Gastroesophageal sphincter (tissue), 4 donors: ENCODE measurements around the gene LENEP. TPM values are rescaled to one million over a fixed set of nuclear protein-coding genes. Genes with fewer than 3 reads are reported as not detected.

Source experiments
- ATAC-seq: fragments of 150-250 bp; one replicate; pipeline ENCODE4 v1.9.1; 2016; ENCODE audit warnings: mild to moderate bottlenecking, moderate library complexity
- H3K27ac ChIP-seq, 4 donors: fragments of 200-600 bp; sonication (generic) in 3 of 4; 1 replicate in 3 of 4; 2 replicates in 1 of 4; pipeline ENCODE4 v1.5.1; 2016 to 2019
- H3K27me3 ChIP-seq: fragments of 200-600 bp; sonication (generic); one replicate; pipeline ENCODE4 v1.5.1; 2019
- H3K36me3 ChIP-seq, 2 donors: fragments of 200-600 bp; sonication (generic); one replicate each; pipeline ENCODE4 v1.5.1; 2019; ENCODE audit warnings: control low read depth in 1 of 2
- H3K4me1 ChIP-seq, 3 donors: fragments of 200-600 bp; sonication (generic); 1 replicate in 2 of 3; 2 replicates in 1 of 3; pipeline ENCODE4 v1.5.1; 2016 to 2019; ENCODE audit warnings: control low read depth in 2 of 3
- H3K4me3 ChIP-seq, 2 donors: fragments of 200-600 bp; sonication (generic); one replicate each; pipeline ENCODE4 v1.5.1; 2019; ENCODE audit warnings: mild to moderate bottlenecking in 1 of 2, moderate library complexity in 1 of 2
- H3K9me3 ChIP-seq, 3 donors: fragments of 200-600 bp; sonication (generic); one replicate each; pipeline ENCODE4 v1.5.1; 2017 to 2019; ENCODE audit warnings: control low read depth in 2 of 3
- EP300 ChIP-seq: sonication (generic); formaldehyde crosslinking; IDR thresholded peaks from one replicate; pipeline ENCODE4 v1.6.1; 2017; ENCODE audit warnings: antibody characterized with exemption, mild to moderate bottlenecking
- POLR2A ChIP-seq, 2 donors: fragments of 450-650 bp; IDR thresholded peaks; one replicate each; pipeline ENCODE4 v1.6.1; 2017; ENCODE audit warnings: antibody characterized with exemption in 2 of 2, mild to moderate bottlenecking in 2 of 2, moderate library complexity in 1 of 2
- POLR2AphosphoS5 ChIP-seq: sonication (generic); formaldehyde crosslinking; IDR thresholded peaks from one replicate; pipeline ENCODE4 v1.6.1; 2017; ENCODE audit warnings: antibody characterized with exemption
- WGBS, 2 donors: methylation state at CpG; one replicate each; pipeline ENCODE4 v1.1.5; 2018; ENCODE audit warnings: low coverage in 1 of 2; 5-methylcytosine and 5-hydroxymethylcytosine counted together
- total RNA-seq, 4 donors: library from RNA; depleted of rRNA; stranded (reverse); fragments of >200 nt; gene quantifications; one replicate each; pipeline ENCODE4 v1.1.0, GENCODE V29; 2016
- TF ChIP-seq, protein P1 (sequence below), 4 experiments: fragments of 200-600 bp in 2 of 4; fragments of 450-650 bp in 2 of 4; sonication (generic) in 1 of 4; IDR thresholded peaks; one replicate each; pipeline ENCODE4 v1.5.1; 2017 to 2019; ENCODE audit warnings: antibody characterized with exemption in 4 of 4, mild to moderate bottlenecking in 2 of 4, moderate library complexity in 2 of 4

The LENEP gene
- total RNA-seq, 4 donors from 2014 or later = not detected

DNA sequence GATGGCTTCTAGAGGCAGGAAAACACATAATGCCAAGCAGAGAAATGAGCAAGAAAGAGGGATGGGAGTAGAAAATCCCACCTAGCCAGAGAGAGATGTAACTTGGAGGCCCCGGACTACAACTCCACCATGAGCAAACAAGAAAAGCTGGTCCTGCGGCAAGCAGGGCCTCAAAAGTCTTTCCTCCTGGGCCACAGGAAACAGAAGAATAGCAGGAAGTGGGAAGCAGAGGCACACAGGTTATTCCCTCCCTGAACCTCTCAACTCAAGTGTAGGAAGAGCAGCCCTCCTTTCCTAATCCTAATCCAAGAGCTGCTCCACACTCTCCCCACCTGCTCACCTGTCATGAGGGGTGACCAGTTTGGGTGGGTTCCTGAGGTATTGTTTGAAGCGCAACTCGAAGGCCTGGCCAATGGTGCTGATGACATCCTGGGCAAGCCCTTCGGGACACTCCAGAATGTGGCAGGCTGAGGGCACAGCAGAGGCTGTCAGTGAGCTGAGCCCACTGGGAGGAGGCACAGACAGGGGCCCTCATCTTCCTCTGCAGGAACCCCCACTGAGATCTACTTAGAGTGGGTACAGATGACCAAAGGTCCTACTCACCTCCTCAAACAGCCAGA, 25.9 kb upstream of the LENEP start:
- Histone ChIP-seq H3K4me3 (no peak overlapping the region), H3K9me3 (no peaks in the 10 kb centered on the region), H3K4me1 (peaks cover 0 to 70% (median 38%) of the 10 kb centered on the region in 3 donors), H3K36me3 (peaks cover 0 to 63% of the 10 kb centered on the region in 2 donors), H3K27ac (peak overlapping the region in 3 of 4 donors; percentile 64 to 99 (median 95)), H3K27me3 (no peaks in the 10 kb centered on the region)
- TF ChIP-seq EP300 (no peak), POLR2AphosphoS5 (no peak), POLR2A (IDR thresholded peaks at IDR 0.05) (no peak)
- TF ChIP-seq, protein P1, sequence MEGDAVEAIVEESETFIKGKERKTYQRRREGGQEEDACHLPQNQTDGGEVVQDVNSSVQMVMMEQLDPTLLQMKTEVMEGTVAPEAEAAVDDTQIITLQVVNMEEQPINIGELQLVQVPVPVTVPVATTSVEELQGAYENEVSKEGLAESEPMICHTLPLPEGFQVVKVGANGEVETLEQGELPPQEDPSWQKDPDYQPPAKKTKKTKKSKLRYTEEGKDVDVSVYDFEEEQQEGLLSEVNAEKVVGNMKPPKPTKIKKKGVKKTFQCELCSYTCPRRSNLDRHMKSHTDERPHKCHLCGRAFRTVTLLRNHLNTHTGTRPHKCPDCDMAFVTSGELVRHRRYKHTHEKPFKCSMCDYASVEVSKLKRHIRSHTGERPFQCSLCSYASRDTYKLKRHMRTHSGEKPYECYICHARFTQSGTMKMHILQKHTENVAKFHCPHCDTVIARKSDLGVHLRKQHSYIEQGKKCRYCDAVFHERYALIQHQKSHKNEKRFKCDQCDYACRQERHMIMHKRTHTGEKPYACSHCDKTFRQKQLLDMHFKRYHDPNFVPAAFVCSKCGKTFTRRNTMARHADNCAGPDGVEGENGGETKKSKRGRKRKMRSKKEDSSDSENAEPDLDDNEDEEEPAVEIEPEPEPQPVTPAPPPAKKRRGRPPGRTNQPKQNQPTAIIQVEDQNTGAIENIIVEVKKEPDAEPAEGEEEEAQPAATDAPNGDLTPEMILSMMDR (IDR thresholded peaks at IDR 0.05) = no peak
- WGBS, 2 donors = 80% methylated on average over 2 of the region's 5 CpGs; no CpG with 5 or more reads in 1 of the 2 donors
- no peak for ATAC-seq

DNA sequence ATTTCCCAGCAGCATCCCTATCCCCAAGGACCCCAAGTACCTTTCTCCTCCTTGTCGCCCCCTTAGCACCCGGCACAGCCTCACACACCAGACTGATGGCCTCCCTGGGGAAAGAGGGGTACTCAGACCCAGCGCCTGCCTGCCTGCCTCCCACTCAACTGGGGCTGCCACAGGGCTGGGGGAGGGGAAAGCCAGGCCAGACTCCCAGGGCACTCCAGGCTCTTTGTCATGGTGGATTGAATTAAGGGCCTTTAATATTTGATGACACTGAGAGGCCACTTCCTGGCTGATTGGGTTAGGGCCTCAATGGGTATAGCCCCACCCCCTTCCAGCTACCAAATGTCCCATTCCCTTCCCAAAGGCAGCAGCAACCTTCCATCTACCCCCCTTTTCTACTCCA, 24.7 kb upstream of the LENEP start:
- no peaks in the 10 kb centered on the region for H3K27me3 ChIP-seq
- peak overlapping the region in 3 of 4 donors; percentile 95 to 99 (median 99) for H3K27ac ChIP-seq
- ATAC-seq = no peak
- H3K4me1 ChIP-seq = peaks cover 2 to 68% (median 34%) of the 10 kb centered on the region in 3 donors
- WGBS, 2 donors = no CpG with 5 or more reads among the region's 3 CpGs
- H3K36me3 ChIP-seq = peaks cover 0 to 52% of the 10 kb centered on the region in 2 donors
- no peak for TF ChIP-seq EP300
- no peak for TF ChIP-seq POLR2AphosphoS5
- TF ChIP-seq POLR2A (IDR thresholded peaks at IDR 0.05) = no peak
- TF ChIP-seq, protein P1 (IDR thresholded peaks at IDR 0.05) = no peak
- no peaks in the 10 kb centered on the region for H3K9me3 ChIP-seq
- peak overlapping the region in 1 of 2 donors; percentile 55 for H3K4me3 ChIP-seq

DNA sequence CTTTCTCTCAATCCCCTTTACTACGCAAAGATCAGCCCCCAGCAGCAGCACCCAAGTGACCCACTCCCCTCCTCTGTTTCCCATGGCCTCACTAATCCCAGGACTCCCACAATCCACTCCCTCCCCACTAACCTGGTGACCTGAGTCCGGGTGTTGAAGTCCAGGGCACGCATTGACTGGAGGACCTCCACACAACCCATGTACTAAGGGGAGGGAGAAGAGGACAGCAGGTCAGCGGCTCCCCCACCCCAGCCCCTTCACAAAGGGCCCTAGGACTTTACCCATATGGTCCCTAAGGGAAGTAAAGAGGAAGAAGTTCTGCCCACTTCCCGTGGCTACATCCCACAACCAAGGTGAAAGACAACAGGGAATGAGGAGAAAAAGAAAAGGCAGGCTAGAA, 24.1 kb upstream of the LENEP start:
- peak overlapping the region in 3 of 4 donors; percentile 95 to 99 (median 99) for H3K27ac ChIP-seq
- peaks cover 0 to 47% of the 10 kb centered on the region in 2 donors for H3K36me3 ChIP-seq
- H3K27me3 ChIP-seq = no peaks in the 10 kb centered on the region
- peak overlapping the region in 1 of 2 donors; percentile 55 for H3K4me3 ChIP-seq
- TF ChIP-seq, protein P1 (IDR thresholded peaks at IDR 0.05) = no peak
- TF ChIP-seq EP300 (no peak), POLR2A (IDR thresholded peaks at IDR 0.05) (no peak), POLR2AphosphoS5 (no peak)
- 75 to 80% methylated on average over 1 of the region's 5 CpGs for WGBS, 2 donors
- no peaks in the 10 kb centered on the region for H3K9me3 ChIP-seq
- peaks cover 2 to 65% (median 34%) of the 10 kb centered on the region in 3 donors for H3K4me1 ChIP-seq
- no peak for ATAC-seq

DNA sequence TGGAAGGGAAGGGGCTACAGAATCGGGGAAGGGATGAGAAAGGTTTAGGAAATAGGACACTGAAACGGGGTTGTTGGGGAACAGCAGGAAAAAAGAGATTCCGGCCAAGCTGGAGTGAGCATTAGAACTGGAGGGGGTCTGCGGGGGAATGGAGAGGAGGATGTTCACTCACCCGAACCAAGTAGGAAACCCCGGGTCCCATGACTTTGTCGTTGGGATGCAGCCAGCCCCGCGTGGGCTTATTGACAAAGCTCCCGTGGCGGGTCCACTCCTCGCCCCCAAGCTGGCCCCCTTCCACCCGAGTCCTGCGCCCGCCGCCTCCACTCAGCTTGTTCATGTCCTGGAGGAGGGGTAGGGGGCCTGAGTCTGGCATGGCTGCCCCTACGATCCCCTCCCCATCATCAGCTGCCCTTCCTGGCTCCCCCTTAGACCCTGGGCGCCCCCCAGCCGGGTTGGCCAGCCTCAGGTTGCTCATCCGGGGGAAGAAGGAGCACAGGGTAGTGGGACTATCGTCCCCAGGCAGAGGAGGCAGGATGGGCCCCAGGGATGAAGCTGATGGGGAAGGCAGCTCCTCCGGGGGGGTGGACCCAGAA, 23.4 kb upstream of the LENEP start:
- Histone ChIP-seq H3K36me3 (peaks cover 0 to 40% of the 10 kb centered on the region in 2 donors), H3K27me3 (no peaks in the 10 kb centered on the region), H3K27ac (peak overlapping the region; percentile 95 to 99 (median 99)), H3K9me3 (no peaks in the 10 kb centered on the region), H3K4me3 (peak overlapping the region; percentile 32 to 55), H3K4me1 (peaks cover 2 to 65% (median 34%) of the 10 kb centered on the region in 3 donors)
- TF ChIP-seq, protein P1 (IDR thresholded peaks at IDR 0.05) = no peak
- no peak for TF ChIP-seq POLR2A (IDR thresholded peaks at IDR 0.05)
- no peak for TF ChIP-seq EP300
- TF ChIP-seq POLR2AphosphoS5 = no peak
- no peak for ATAC-seq
- WGBS, 2 donors = 16 to 22% methylated on average over 5 to 11 of the region's 22 CpGs
